HG03097 (cell line): ENCODE measurements around the gene PLCB1.

Experiments used
- ATAC-seq: cut with Tn5 transposase; IDR thresholded peaks from one replicate; pipeline ENCODE4 v1.9.1; 2021; ENCODE audit not compliant: unreplicated experiment, low FRiP score

Gene PLCB1

GRCh38 chr20:8393381-8393780 is 261.3 kb downstream of the PLCB1 start:
- no peak for ATAC-seq

GRCh38 chr20:8394308-8394945 is 262.4 kb downstream of the PLCB1 start:
- no peak for ATAC-seq

GRCh38 chr20:8395956-8396355 is 263.9 kb downstream of the PLCB1 start:
- no peak for ATAC-seq

GRCh38 chr20:8398263-8399051 is 266.4 kb downstream of the PLCB1 start:
- ATAC-seq: no peak

GRCh38 chr20:8399947-8400346 is 267.9 kb downstream of the PLCB1 start:
- ATAC-seq: peak; percentile 97

GRCh38 chr20:8400486-8400885 is 268.4 kb downstream of the PLCB1 start:
- ATAC-seq: no peak

GRCh38 chr20:8401556-8401955 is 269.5 kb downstream of the PLCB1 start:
- no peak for ATAC-seq

- ATAC-seq: no peak
Observed at GRCh38 chr20:8402798-8403197, 270.7 kb downstream of the PLCB1 start.

GRCh38 chr20:8404912-8405635 is 273.0 kb downstream of the PLCB1 start:
- ATAC-seq: no peak

GRCh38 chr20:8406391-8406790 is 274.3 kb downstream of the PLCB1 start:
- ATAC-seq: no peak

- no peak for ATAC-seq
Observed at GRCh38 chr20:8408587-8409307, 276.7 kb downstream of the PLCB1 start.

- ATAC-seq: no peak
Observed at GRCh38 chr20:8413691-8414090, 281.6 kb downstream of the PLCB1 start.

- ATAC-seq: no peak
Observed at GRCh38 chr20:8414586-8415274, 282.7 kb downstream of the PLCB1 start.

- no peak for ATAC-seq
Observed at GRCh38 chr20:8421981-8422380, 289.9 kb downstream of the PLCB1 start.

- no peak for ATAC-seq
Observed at GRCh38 chr20:8423482-8423881, 291.4 kb downstream of the PLCB1 start.

- ATAC-seq: no peak
Observed at GRCh38 chr20:8424010-8424409, 291.9 kb downstream of the PLCB1 start.

- no peak for ATAC-seq
Observed at GRCh38 chr20:8425016-8425415, 292.9 kb downstream of the PLCB1 start.

- no peak for ATAC-seq
Observed at GRCh38 chr20:8425802-8426201, 293.7 kb downstream of the PLCB1 start.

GRCh38 chr20:8427419-8428040 is 295.5 kb downstream of the PLCB1 start:
- no peak for ATAC-seq

- ATAC-seq: no peak
Observed at GRCh38 chr20:8428988-8429387, 296.9 kb downstream of the PLCB1 start.
